ENCODE measurements around the gene GPR15. TPM values are rescaled to one million over a fixed set of nuclear protein-coding genes. Genes with fewer than 3 reads are reported as not detected.
A peak's percentile ranks its signal among the peaks of the same experiment; 100 is the strongest.

GPR15 gene
- total and polyA plus RNA-seq, 3 donors from 2014 or later = 0.34 TPM; not detected in 2

GRCh38 chr3:98518816-98519215 lies 13.0 kb upstream of the GPR15 start:
- no peak for DNase-seq
- H3K4me3 ChIP-seq = no peak overlapping the region
- no peaks in the 10 kb centered on the region for H3K4me1 ChIP-seq
- H3K27ac ChIP-seq = no peak overlapping the region
- intact Hi-C loops (cut with DNase I; ENCODE audit: low total_unique reads) = no loop called here
- H3K36me3 ChIP-seq (ENCODE audit: low read depth, missing control alignments) = no peaks in the 10 kb centered on the region
- H3K9me3 ChIP-seq = no peaks in the 10 kb centered on the region
- TF ChIP-seq CTCF (IDR thresholded peaks at IDR 0.05) (no peak), POLR2A (IDR thresholded peaks at IDR 0.05) (no peak)
- H3K27me3 ChIP-seq = no peaks in the 10 kb centered on the region
- 80 to 88% methylated on average over 2 of the region's 2 CpGs for WGBS, 2 donors

GRCh38 chr3:98519351-98519750 lies 12.4 kb upstream of the GPR15 start:
- Histone ChIP-seq H3K9me3 (no peaks in the 10 kb centered on the region), H3K27me3 (no peaks in the 10 kb centered on the region), H3K4me3 (no peak overlapping the region), H3K36me3 (ENCODE audit: low read depth, missing control alignments) (no peaks in the 10 kb centered on the region), H3K27ac (no peak overlapping the region), H3K4me1 (no peaks in the 10 kb centered on the region)
- 91 to 100% methylated on average over 1 of the region's 1 CpG for WGBS, 2 donors
- DNase-seq = no peak
- TF ChIP-seq POLR2A (IDR thresholded peaks at IDR 0.05) (no peak), CTCF (IDR thresholded peaks at IDR 0.05) (no peak)
- intact Hi-C loops (cut with DNase I; ENCODE audit: low total_unique reads) = no loop called here

GRCh38 chr3:98521897-98522543 lies 9.8 kb upstream of the GPR15 start:
- intact Hi-C loops (cut with DNase I; ENCODE audit: low total_unique reads) = no loop called here
- DNase-seq = peak; percentile 64
- TF ChIP-seq POLR2A (IDR thresholded peaks at IDR 0.05) (no peak), CTCF (IDR thresholded peaks at IDR 0.05) (no peak)
- peak overlapping the region; percentile 89 to 98 for H3K4me3 ChIP-seq
- no peaks in the 10 kb centered on the region for H3K36me3 ChIP-seq (ENCODE audit: low read depth, missing control alignments)
- peak overlapping the region; percentile 96 to 98 for H3K27ac ChIP-seq
- 0 to 2% methylated on average over 16 of the region's 16 CpGs for WGBS, 2 donors
- no peaks in the 10 kb centered on the region for H3K9me3 ChIP-seq
- no peaks in the 10 kb centered on the region for H3K4me1 ChIP-seq
- no peaks in the 10 kb centered on the region for H3K27me3 ChIP-seq

GRCh38 chr3:98522544-98523281 lies 9.1 kb upstream of the GPR15 start, which contains the start of gene CLDND1:
Gene CLDND1 (minus strand): TSS chr3:98522902. CDS start chr3:98521424, 1,478 bp downstream.
- Histone ChIP-seq H3K27me3 (no peaks in the 10 kb centered on the region), H3K9me3 (no peaks in the 10 kb centered on the region), H3K4me1 (no peaks in the 10 kb centered on the region), H3K27ac (peak within 1 kb of the TSS; percentile 96 to 98), H3K4me3 (peak within 1 kb of the TSS; percentile 89 to 98), H3K36me3 (ENCODE audit: low read depth, missing control alignments) (no peaks in the 10 kb centered on the region)
- intact Hi-C loops (cut with DNase I; ENCODE audit: low total_unique reads) = no loop called here
- WGBS, 2 donors = 0% methylated on average over 40 to 62 of the region's 63 CpGs
- DNase-seq = peak; percentile 99
- TF ChIP-seq POLR2A (IDR thresholded peaks at IDR 0.05) (peak; percentile 63), CTCF (IDR thresholded peaks at IDR 0.05) (no peak)

All from testis (tissue), 3 donors.